Measurements from ENCODE around the gene HLA-DQA2. TPM values are rescaled to one million over a fixed set of nuclear protein-coding genes. Genes with fewer than 3 reads are reported as not detected.

Gene HLA-DQA2
- total RNA-seq, 4 donors from 2014 or later, result 0.63 to 1.8 (median 0.98) TPM; not detected in 1

DNA sequence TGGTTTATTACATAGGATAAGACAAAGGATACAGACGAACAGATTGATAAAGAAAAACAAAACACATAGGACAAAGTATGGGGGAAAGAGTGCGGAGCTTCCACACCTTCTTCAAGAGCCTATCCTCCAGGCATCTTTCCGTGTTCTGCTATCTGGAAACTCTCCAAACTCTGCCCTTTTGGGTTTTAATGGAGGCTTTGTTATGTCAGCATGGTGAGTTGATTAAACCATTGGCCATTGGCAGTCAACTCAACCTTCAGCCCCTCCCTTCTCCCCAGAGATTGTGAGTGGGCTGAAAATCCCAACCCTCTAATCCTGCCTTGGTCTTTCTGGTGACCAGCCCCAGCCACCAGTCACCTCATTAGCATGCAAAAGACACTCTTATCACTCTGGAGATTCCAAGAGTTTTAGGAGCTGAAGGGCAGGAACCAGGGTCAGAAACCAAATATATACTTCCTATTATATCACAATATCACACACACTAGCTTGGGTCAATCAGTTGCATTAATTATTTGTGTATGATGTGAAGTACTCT lies 51.8 kb downstream of the HLA-DQA2 start:
- no peaks in the 10 kb centered on the region for H3K9me3 ChIP-seq
- 48 to 61% methylated on average over 3 of the region's 3 CpGs for WGBS, 2 donors
- DNase-seq (ENCODE audit: low spot score in 2 of 2), result no peak
- no peak overlapping the region for H3K27ac ChIP-seq
- peaks cover 0 to 48% of the 10 kb centered on the region in 2 donors for H3K27me3 ChIP-seq
- H3K36me3 ChIP-seq, result no peaks in the 10 kb centered on the region
- H3K4me3 ChIP-seq, result no peak overlapping the region
- peaks cover 0 to 12% (median 0%) of the 10 kb centered on the region in 4 donors for H3K4me1 ChIP-seq
- TF ChIP-seq EP300 (IDR thresholded peaks at IDR 0.05), result no peak
- TF ChIP-seq POLR2A (IDR thresholded peaks at IDR 0.05), result no peak
- TF ChIP-seq, protein P1, sequence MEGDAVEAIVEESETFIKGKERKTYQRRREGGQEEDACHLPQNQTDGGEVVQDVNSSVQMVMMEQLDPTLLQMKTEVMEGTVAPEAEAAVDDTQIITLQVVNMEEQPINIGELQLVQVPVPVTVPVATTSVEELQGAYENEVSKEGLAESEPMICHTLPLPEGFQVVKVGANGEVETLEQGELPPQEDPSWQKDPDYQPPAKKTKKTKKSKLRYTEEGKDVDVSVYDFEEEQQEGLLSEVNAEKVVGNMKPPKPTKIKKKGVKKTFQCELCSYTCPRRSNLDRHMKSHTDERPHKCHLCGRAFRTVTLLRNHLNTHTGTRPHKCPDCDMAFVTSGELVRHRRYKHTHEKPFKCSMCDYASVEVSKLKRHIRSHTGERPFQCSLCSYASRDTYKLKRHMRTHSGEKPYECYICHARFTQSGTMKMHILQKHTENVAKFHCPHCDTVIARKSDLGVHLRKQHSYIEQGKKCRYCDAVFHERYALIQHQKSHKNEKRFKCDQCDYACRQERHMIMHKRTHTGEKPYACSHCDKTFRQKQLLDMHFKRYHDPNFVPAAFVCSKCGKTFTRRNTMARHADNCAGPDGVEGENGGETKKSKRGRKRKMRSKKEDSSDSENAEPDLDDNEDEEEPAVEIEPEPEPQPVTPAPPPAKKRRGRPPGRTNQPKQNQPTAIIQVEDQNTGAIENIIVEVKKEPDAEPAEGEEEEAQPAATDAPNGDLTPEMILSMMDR (IDR thresholded peaks at IDR 0.05), result no peak

- Histone ChIP-seq H3K27me3 (peaks cover 0 to 46% of the 10 kb centered on the region in 2 donors), H3K27ac (no peak overlapping the region), H3K36me3 (no peaks in the 10 kb centered on the region), H3K4me1 (peaks cover 0 to 12% (median 0%) of the 10 kb centered on the region in 4 donors), H3K4me3 (no peak overlapping the region), H3K9me3 (no peaks in the 10 kb centered on the region)
- WGBS, 2 donors, result 63 to 66% methylated on average over 2 of the region's 2 CpGs
- TF ChIP-seq POLR2A (IDR thresholded peaks at IDR 0.05) (no peak), EP300 (IDR thresholded peaks at IDR 0.05) (no peak)
- TF ChIP-seq, protein P1 (IDR thresholded peaks at IDR 0.05), result no peak
- DNase-seq (ENCODE audit: low spot score in 2 of 2), result no peak
These were observed 53.3 kb downstream of the HLA-DQA2 start for GRCh38 chr6:32794510-32794909.

Small RNA genes within 50 kb of the gene (small RNA-seq; reads per million reads assigned to genes)
- gene MIR3135B, result not detected

Other genes starting within 250 kb of the HLA-DQA2 start
- gene HLA-DRB5, start 211.1 kb upstream of the HLA-DQA2 start, total RNA-seq, result 10 to 100 TPM in 1 of 4 donors, 1 to 10 TPM in 1, not detected in 2; 5.1 to 56.1 TPM
- 10 to 100 TPM; 40.2 to 94.8 (median 64.3) TPM for gene HLA-DRB1, start 151.5 kb upstream of the HLA-DQA2 start, total RNA-seq
- 10 to 100 TPM in 1 of 4 donors, 1 to 10 TPM in 2, under 1 TPM in 1; 0.30 to 17.2 (median 9.2) TPM for gene HLA-DQA1, start 104.0 kb upstream of the HLA-DQA2 start, total RNA-seq
- gene HLA-DQB1, start 74.7 kb upstream of the HLA-DQA2 start, total RNA-seq, result 10 to 100 TPM in 1 of 4 donors, 1 to 10 TPM in 2, under 1 TPM in 1; 0.90 to 12.0 (median 3.0) TPM
- gene HLA-DQB2, start 22.1 kb downstream of the HLA-DQA2 start, total RNA-seq, result 1 to 10 TPM in 3 of 4 donors, not detected in 1; 1.5 to 3.5 (median 2.0) TPM
- gene HLA-DOB, start 75.6 kb downstream of the HLA-DQA2 start, total RNA-seq, result 1 to 10 TPM in 2 of 4 donors, not detected in 2; 2.1 to 3.5 TPM
- 10 to 100 TPM; 14.1 to 21.9 (median 19.8) TPM for gene TAP2, start 97.3 kb downstream of the HLA-DQA2 start, total RNA-seq
- 10 to 100 TPM; 16.3 to 39.0 (median 28.4) TPM for gene PSMB8, start 102.7 kb downstream of the HLA-DQA2 start, total RNA-seq
- 10 to 100 TPM; 27.2 to 45.9 (median 34.4) TPM for gene TAP1, start 112.3 kb downstream of the HLA-DQA2 start, total RNA-seq
- 10 to 100 TPM; 18.4 to 34.3 (median 20.0) TPM for gene PSMB9, start 112.8 kb downstream of the HLA-DQA2 start, total RNA-seq
- 10 to 100 TPM; 15.7 to 85.0 (median 25.5) TPM for gene HLA-DMB, start 199.6 kb downstream of the HLA-DQA2 start, total RNA-seq
- gene HLA-DMA, start 211.7 kb downstream of the HLA-DQA2 start, total RNA-seq, result 10 to 100 TPM; 28.8 to 85.2 (median 34.9) TPM
- gene BRD2, start 227.2 kb downstream of the HLA-DQA2 start, total RNA-seq, result 100 to 1,000 TPM; 130 to 150 (median 136) TPM

All from tibial nerve (tissue), 4 donors.